ENCODE measurements around the gene MUC5B.
"Not testable (repeated sequence)": the region's sequence is repeated elsewhere in the genome, so short reads cannot be mapped to it uniquely, and the experiment has no call there.

Gene MUC5B

GRCh38 chr11:1233351-1234053 lies 10.6 kb downstream of the MUC5B start:
- DNase-seq = no peak

GRCh38 chr11:1234054-1234720 lies 11.3 kb downstream of the MUC5B start:
- DNase-seq = no peak

- no peak for DNase-seq
These were observed 12.0 kb downstream of the MUC5B start for GRCh38 chr11:1234771-1235305.

- DNase-seq = no peak
These were observed 12.5 kb downstream of the MUC5B start for GRCh38 chr11:1235306-1235900.

GRCh38 chr11:1235901-1236315 lies 13.0 kb downstream of the MUC5B start:
- DNase-seq = no peak

- DNase-seq = no peak
These were observed 13.7 kb downstream of the MUC5B start for GRCh38 chr11:1236316-1237127.

GRCh38 chr11:1237128-1237580 lies 14.3 kb downstream of the MUC5B start:
- DNase-seq = no peak

- DNase-seq = no peak
These were observed 15.0 kb downstream of the MUC5B start for GRCh38 chr11:1237851-1238250.

GRCh38 chr11:1238767-1239595 lies 16.1 kb downstream of the MUC5B start:
- DNase-seq = no peak

- no peak for DNase-seq
These were observed 16.8 kb downstream of the MUC5B start for GRCh38 chr11:1239596-1240205.

GRCh38 chr11:1240771-1241170 lies 17.9 kb downstream of the MUC5B start:
- no peak for DNase-seq

GRCh38 chr11:1241706-1242105 lies 18.8 kb downstream of the MUC5B start:
- no peak for DNase-seq

GRCh38 chr11:1242289-1242688 lies 19.4 kb downstream of the MUC5B start:
- no peak for DNase-seq

GRCh38 chr11:1242751-1243150 lies 19.9 kb downstream of the MUC5B start:
- not testable (repeated sequence) for DNase-seq

- DNase-seq = not testable (repeated sequence)
These were observed 20.7 kb downstream of the MUC5B start for GRCh38 chr11:1243521-1243920.

GRCh38 chr11:1244557-1244956 lies 21.7 kb downstream of the MUC5B start:
- not testable (repeated sequence) for DNase-seq

GRCh38 chr11:1245717-1246116 lies 22.9 kb downstream of the MUC5B start:
- not testable (repeated sequence) for DNase-seq

- not testable (repeated sequence) for DNase-seq
These were observed 23.4 kb downstream of the MUC5B start for GRCh38 chr11:1246301-1246700.

- DNase-seq = not testable (repeated sequence)
These were observed 24.2 kb downstream of the MUC5B start for GRCh38 chr11:1247026-1247425.

GRCh38 chr11:1248951-1249350 lies 26.1 kb downstream of the MUC5B start:
- DNase-seq = not testable (repeated sequence)

- not testable (repeated sequence) for DNase-seq
These were observed 27.5 kb downstream of the MUC5B start for GRCh38 chr11:1250411-1250810.
